MM.1S (cell line): ENCODE results near the gene RAPGEF4.
A peak's percentile ranks its signal among the peaks of the same experiment; 100 is the strongest.

Source experiments
- CTCF ChIP-seq: fragments of 300-600 bp; sonication (generic); IDR thresholded peaks from 2 replicates; pipeline ENCODE4 v1.5.1; 2016; ENCODE audit warnings: antibody characterized with exemption, low read length, mixed read lengths
- EZH2 ChIP-seq: fragments of 300-600 bp; sonication (generic); optimal IDR thresholded peaks from 2 replicates; pipeline ENCODE3; 2017; ENCODE audit warnings: low read depth, mild to moderate bottlenecking, antibody characterized with exemption, low read length, mixed read lengths

- TF ChIP-seq CTCF (peak; percentile 61), EZH2 (no peak)
Observed at GRCh38 chr2:172704072-172704936, 31.3 kb upstream of the RAPGEF4 start.
